ENCODE measurements around the gene PROSER2. TPM values are rescaled to one million over a fixed set of nuclear protein-coding genes. Genes with fewer than 3 reads are reported as not detected.
"Not testable (repeated sequence)": the region's sequence is repeated elsewhere in the genome, so short reads cannot be mapped to it uniquely, and the experiment has no call there.

The PROSER2 gene
- total RNA-seq, 1 donor from 2014 or later = 0.37 TPM

GRCh38 chr10:11889263-11889662, 66.1 kb downstream of the PROSER2 start:
- H3K4me1 Mint-ChIP-seq (ENCODE audit: low read depth); H3K27ac Mint-ChIP-seq; H3K36me3 Mint-ChIP-seq (ENCODE audit: low read depth); H3K4me3 Mint-ChIP-seq (ENCODE audit: low read depth); H3K9me3 Mint-ChIP-seq; H3K27me3 Mint-ChIP-seq (ENCODE audit: low read depth); intact Hi-C loops (cut with micrococcal nuclease); DNase-seq (ENCODE audit: low spot score): not testable (repeated sequence)

GRCh38 chr10:11891776-11892486, 68.8 kb downstream of the PROSER2 start:
- H3K9me3 Mint-ChIP-seq = no peaks in the 10 kb centered on the region
- intact Hi-C loops (cut with micrococcal nuclease) = no loop called here
- no peaks in the 10 kb centered on the region for H3K36me3 Mint-ChIP-seq (ENCODE audit: low read depth)
- H3K27me3 Mint-ChIP-seq (ENCODE audit: low read depth) = peaks cover 2% of the 10 kb centered on the region
- DNase-seq (ENCODE audit: low spot score) = no peak
- H3K4me1 Mint-ChIP-seq (ENCODE audit: low read depth) = peaks cover 4% of the 10 kb centered on the region
- no peak overlapping the region for H3K27ac Mint-ChIP-seq
- no peak overlapping the region for H3K4me3 Mint-ChIP-seq (ENCODE audit: low read depth)

DNA sequence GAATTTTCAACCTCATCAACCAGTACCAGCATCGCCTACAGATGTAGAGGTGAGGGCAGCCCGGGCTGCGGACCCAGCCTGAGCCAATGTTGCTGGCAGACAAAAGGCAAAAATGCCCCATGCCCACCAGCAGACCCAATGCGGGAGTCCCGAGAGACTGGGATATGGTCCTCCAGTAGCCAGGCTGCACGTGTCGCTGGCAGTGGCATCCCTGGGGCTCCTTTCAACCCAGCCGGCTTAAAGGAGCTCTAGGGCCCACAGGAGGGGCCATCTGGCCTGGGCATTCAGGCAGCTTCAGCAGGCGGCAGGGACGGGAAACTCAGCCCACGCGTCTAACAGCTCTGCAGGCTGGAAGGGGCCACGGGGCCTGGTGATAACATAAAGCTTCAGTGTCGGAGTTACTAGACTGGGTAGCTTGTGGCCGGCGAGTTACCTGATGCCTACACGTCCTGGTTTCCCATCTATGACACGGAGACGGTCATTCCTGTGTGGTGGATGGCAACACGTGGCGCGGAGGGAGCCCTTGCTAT, 70.7 kb downstream of the PROSER2 start:
- intact Hi-C loops (cut with micrococcal nuclease) = no loop called here
- peaks cover 2% of the 10 kb centered on the region for H3K27me3 Mint-ChIP-seq (ENCODE audit: low read depth)
- DNase-seq (ENCODE audit: low spot score) = no peak
- no peak overlapping the region for H3K4me3 Mint-ChIP-seq (ENCODE audit: low read depth)
- no peaks in the 10 kb centered on the region for H3K9me3 Mint-ChIP-seq
- H3K36me3 Mint-ChIP-seq (ENCODE audit: low read depth) = no peaks in the 10 kb centered on the region
- H3K27ac Mint-ChIP-seq = no peak overlapping the region
- peaks cover 4% of the 10 kb centered on the region for H3K4me1 Mint-ChIP-seq (ENCODE audit: low read depth)

DNA sequence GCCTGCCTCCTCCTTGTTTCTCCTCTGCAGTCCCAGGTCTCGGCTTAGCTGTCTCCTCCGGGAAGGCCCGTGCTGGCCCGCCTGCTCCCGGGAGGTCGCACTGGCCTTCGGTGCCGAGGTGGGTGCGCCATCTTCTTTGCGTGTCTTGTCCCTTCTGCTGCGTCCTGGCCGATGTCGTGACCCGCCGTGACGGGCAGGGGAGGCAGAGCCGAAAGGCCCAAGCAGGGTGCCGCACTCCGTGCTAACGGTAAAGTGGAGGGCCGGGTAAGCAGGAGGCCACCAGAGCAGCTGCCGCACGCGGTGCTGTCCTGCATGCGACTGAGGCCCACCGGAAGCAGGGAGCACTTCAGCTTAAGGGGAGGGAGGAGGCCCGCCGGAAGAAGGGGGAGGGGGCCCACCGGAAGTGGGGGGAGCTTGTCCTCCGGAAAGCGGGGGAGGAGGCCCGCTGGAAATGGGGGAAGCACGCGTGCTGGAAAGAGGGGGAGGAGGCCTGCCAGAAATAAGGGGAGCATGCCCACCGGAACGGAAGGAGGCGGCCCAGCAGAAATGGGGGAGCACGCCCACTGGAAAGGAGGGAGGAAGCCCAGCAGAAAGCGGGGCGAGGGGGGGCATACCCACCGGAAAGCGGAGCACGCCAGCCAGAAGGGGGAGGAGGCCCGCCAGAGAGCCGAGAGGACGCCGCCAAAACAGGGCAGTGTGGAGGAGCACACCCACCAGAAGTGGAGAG, 71.4 kb downstream of the PROSER2 start:
- Mint-ChIP-seq H3K27me3 (ENCODE audit: low read depth) (peaks cover 2% of the 10 kb centered on the region), H3K9me3 (no peaks in the 10 kb centered on the region), H3K4me3 (ENCODE audit: low read depth) (no peak overlapping the region), H3K4me1 (ENCODE audit: low read depth) (peaks cover 4% of the 10 kb centered on the region), H3K27ac (no peak overlapping the region), H3K36me3 (ENCODE audit: low read depth) (no peaks in the 10 kb centered on the region)
- intact Hi-C loops (cut with micrococcal nuclease) = no loop called here
- no peak for DNase-seq (ENCODE audit: low spot score)

DNA sequence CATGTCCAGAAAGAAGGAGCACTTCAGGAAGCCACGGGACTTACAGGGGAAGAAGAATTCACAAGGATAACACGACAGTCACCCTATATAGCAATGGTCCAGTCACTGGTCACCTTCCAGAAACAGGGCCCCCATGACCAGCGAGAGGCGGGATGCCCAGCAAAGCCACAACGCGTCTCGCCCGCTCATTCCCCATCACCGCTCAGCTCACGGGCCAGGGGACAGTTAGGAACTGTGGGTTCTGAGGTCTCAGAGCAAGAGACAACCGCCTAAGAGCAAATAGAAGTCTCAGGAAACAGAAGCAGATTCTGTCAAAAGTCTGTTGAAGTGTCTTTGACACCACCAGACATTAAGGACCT, 71.9 kb downstream of the PROSER2 start:
- intact Hi-C loops (cut with micrococcal nuclease) = no loop called here
- peaks cover 4% of the 10 kb centered on the region for H3K4me1 Mint-ChIP-seq (ENCODE audit: low read depth)
- DNase-seq (ENCODE audit: low spot score) = no peak
- H3K9me3 Mint-ChIP-seq = no peaks in the 10 kb centered on the region
- H3K27ac Mint-ChIP-seq = no peak overlapping the region
- H3K27me3 Mint-ChIP-seq (ENCODE audit: low read depth) = peaks cover 2% of the 10 kb centered on the region
- no peaks in the 10 kb centered on the region for H3K36me3 Mint-ChIP-seq (ENCODE audit: low read depth)
- no peak overlapping the region for H3K4me3 Mint-ChIP-seq (ENCODE audit: low read depth)

- Mint-ChIP-seq H3K4me3 (ENCODE audit: low read depth) (no peak overlapping the region), H3K27me3 (ENCODE audit: low read depth) (peaks cover 2% of the 10 kb centered on the region), H3K27ac (no peak overlapping the region), H3K4me1 (ENCODE audit: low read depth) (peaks cover 4% of the 10 kb centered on the region), H3K9me3 (no peaks in the 10 kb centered on the region), H3K36me3 (ENCODE audit: low read depth) (no peaks in the 10 kb centered on the region)
- intact Hi-C loops (cut with micrococcal nuclease) = no loop called here
- DNase-seq (ENCODE audit: low spot score) = no peak
Observed at GRCh38 chr10:11895598-11895997, 72.4 kb downstream of the PROSER2 start.

DNA sequence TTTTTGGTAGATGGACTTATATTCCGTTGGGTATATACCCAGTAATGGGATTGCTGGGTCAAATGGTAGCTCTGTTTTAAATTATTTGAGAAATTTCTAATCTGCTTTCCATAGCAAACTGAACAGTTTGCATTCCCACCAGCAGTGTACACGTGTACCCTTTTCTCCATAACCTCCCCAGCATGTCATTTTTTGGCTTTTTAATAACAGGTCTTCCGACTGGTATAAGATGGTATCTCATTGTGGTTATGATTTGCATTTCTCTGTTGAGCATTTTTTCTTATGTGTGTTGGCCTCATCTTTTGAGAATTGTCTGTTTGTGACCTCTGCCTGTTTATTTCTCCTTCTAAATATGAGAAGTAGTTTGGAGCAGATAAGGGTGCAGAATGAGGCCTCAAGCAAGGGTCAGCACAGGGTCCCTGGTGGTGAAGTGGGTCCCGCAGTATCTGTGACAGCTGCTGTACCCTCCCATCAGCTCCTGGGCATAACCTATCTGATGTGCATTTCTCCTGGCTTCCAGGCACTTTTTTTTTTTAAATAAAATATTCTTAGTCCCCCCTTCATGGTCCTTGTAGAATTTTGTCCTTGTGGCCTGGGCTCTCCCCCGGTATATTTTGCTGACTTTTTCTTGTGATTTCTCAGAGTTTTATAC, 73.5 kb downstream of the PROSER2 start:
- DNase-seq (ENCODE audit: low spot score) = no peak
- no peaks in the 10 kb centered on the region for H3K36me3 Mint-ChIP-seq (ENCODE audit: low read depth)
- intact Hi-C loops (cut with micrococcal nuclease) = no loop called here
- no peak overlapping the region for H3K27ac Mint-ChIP-seq
- peaks cover 4% of the 10 kb centered on the region for H3K4me1 Mint-ChIP-seq (ENCODE audit: low read depth)
- no peaks in the 10 kb centered on the region for H3K9me3 Mint-ChIP-seq
- H3K27me3 Mint-ChIP-seq (ENCODE audit: low read depth) = peaks cover 2% of the 10 kb centered on the region
- H3K4me3 Mint-ChIP-seq (ENCODE audit: low read depth) = no peak overlapping the region

GRCh38 chr10:11898033-11898371, 74.8 kb downstream of the PROSER2 start:
- H3K4me3 Mint-ChIP-seq (ENCODE audit: low read depth) = no peak overlapping the region
- no peak for DNase-seq (ENCODE audit: low spot score)
- H3K9me3 Mint-ChIP-seq = no peaks in the 10 kb centered on the region
- H3K4me1 Mint-ChIP-seq (ENCODE audit: low read depth) = peaks cover 4% of the 10 kb centered on the region
- intact Hi-C loops (cut with micrococcal nuclease) = no loop called here
- H3K36me3 Mint-ChIP-seq (ENCODE audit: low read depth) = no peaks in the 10 kb centered on the region
- no peak overlapping the region for H3K27ac Mint-ChIP-seq
- H3K27me3 Mint-ChIP-seq (ENCODE audit: low read depth) = peaks cover 4% of the 10 kb centered on the region

DNA sequence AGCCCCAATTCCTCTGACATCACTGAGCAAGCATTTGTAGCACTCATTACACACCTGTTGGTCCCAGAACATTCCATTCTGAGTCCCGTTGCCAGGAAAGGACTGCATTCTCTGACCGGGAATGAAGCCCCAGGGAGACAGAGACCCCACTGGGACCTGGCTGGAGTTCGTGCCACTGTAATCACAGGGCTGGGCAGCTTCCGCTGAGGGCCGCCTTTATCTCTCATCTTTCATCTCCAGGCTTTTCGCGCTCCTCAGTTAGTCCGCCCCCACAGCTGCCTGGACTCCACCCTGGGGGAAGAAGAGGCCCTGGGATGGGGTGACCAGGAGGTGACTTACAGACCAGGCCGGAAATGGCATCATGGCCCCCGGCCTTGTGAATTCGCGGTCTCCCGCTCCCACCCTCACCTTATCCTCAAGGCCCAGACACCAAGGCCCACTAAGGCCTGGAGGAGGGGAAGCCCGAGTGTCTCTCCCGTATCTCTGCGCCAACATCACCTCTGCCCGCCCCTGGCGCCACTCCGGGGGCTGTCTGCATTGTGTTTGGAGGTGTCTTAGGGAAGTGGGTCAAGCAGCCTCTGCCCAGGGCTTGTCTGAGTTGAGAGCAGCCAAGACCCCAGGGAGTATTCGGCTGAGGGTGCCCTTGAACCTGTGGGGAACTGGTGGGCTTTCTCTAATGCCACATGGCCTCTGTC, 75.4 kb downstream of the PROSER2 start:
- no peak overlapping the region for H3K4me3 Mint-ChIP-seq (ENCODE audit: low read depth)
- H3K4me1 Mint-ChIP-seq (ENCODE audit: low read depth) = peaks cover 4% of the 10 kb centered on the region
- H3K27me3 Mint-ChIP-seq (ENCODE audit: low read depth) = peaks cover 5% of the 10 kb centered on the region
- no peaks in the 10 kb centered on the region for H3K36me3 Mint-ChIP-seq (ENCODE audit: low read depth)
- intact Hi-C loops (cut with micrococcal nuclease) = no loop called here
- H3K9me3 Mint-ChIP-seq = no peaks in the 10 kb centered on the region
- DNase-seq (ENCODE audit: low spot score) = no peak
- no peak overlapping the region for H3K27ac Mint-ChIP-seq

- DNase-seq (ENCODE audit: low spot score) = no peak
- peaks cover 5% of the 10 kb centered on the region for H3K27me3 Mint-ChIP-seq (ENCODE audit: low read depth)
- no peaks in the 10 kb centered on the region for H3K36me3 Mint-ChIP-seq (ENCODE audit: low read depth)
- H3K4me1 Mint-ChIP-seq (ENCODE audit: low read depth) = peaks cover 4% of the 10 kb centered on the region
- intact Hi-C loops (cut with micrococcal nuclease) = no loop called here
- H3K27ac Mint-ChIP-seq = no peak overlapping the region
- no peak overlapping the region for H3K4me3 Mint-ChIP-seq (ENCODE audit: low read depth)
- H3K9me3 Mint-ChIP-seq = no peaks in the 10 kb centered on the region
Observed at GRCh38 chr10:11899067-11899876, 76.1 kb downstream of the PROSER2 start.

DNA sequence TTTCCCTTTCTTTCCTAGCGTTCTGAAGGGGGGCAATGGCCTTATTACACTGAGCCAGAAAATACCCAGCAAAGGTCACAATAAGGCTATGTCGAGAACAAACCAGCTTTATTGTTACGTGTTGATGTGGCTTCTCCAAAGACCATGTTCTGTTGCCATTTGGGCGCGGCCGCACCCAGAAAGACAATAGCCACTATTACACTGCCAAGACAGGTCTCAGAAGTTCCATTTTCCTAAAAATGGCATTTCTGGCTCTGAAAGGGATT, 77.8 kb downstream of the PROSER2 start:
- intact Hi-C loops (cut with micrococcal nuclease) = no loop called here
- H3K4me1 Mint-ChIP-seq (ENCODE audit: low read depth) = peaks cover 4% of the 10 kb centered on the region
- H3K4me3 Mint-ChIP-seq (ENCODE audit: low read depth) = no peak overlapping the region
- peaks cover 5% of the 10 kb centered on the region for H3K27me3 Mint-ChIP-seq (ENCODE audit: low read depth)
- no peaks in the 10 kb centered on the region for H3K36me3 Mint-ChIP-seq (ENCODE audit: low read depth)
- no peaks in the 10 kb centered on the region for H3K9me3 Mint-ChIP-seq
- DNase-seq (ENCODE audit: low spot score) = no peak
- H3K27ac Mint-ChIP-seq = no peak overlapping the region

GRCh38 chr10:11901454-11901832, 78.3 kb downstream of the PROSER2 start:
- intact Hi-C loops (cut with micrococcal nuclease) = no loop called here
- Mint-ChIP-seq H3K4me3 (ENCODE audit: low read depth) (no peak overlapping the region), H3K4me1 (ENCODE audit: low read depth) (peaks cover 4% of the 10 kb centered on the region), H3K27ac (no peak overlapping the region), H3K36me3 (ENCODE audit: low read depth) (no peaks in the 10 kb centered on the region), H3K9me3 (no peaks in the 10 kb centered on the region), H3K27me3 (ENCODE audit: low read depth) (peaks cover 5% of the 10 kb centered on the region)
- no peak for DNase-seq (ENCODE audit: low spot score)
